ENCODE measurements around the gene CDH13. TPM values are rescaled to one million over a fixed set of nuclear protein-coding genes. Genes with fewer than 3 reads are reported as not detected.

The CDH13 gene
- total and polyA plus RNA-seq, 2 of the 8 experiments (the other 6 are each of a cell fraction or from before 2014, with no cell fraction given): 2.3 to 2.4 TPM

- TF ChIP-seq CHD7 (IDR thresholded peaks at IDR 0.05; ENCODE audit: insufficient replicate concordance, low read length) (no peak), POLR2AphosphoS5 (IDR thresholded peaks at IDR 0.05; ENCODE audit: low read depth, low read length) (no peak), EZH2 (IDR thresholded peaks at IDR 0.05; ENCODE audit: low read depth, low read length, severe bottlenecking) (no peak), SIX5 (IDR thresholded peaks at IDR 0.05; ENCODE audit: low read depth, low read length) (no peak), RFX5 (IDR thresholded peaks at IDR 0.05; ENCODE audit: borderline replicate concordance, low read depth, low read length) (no peak), CHD1 (IDR thresholded peaks at IDR 0.05; ENCODE audit: low read depth, low read length) (no peak), ASH2L (IDR thresholded peaks at IDR 0.05; ENCODE audit: low read length) (no peak), BCL11A (IDR thresholded peaks at IDR 0.05; ENCODE audit: low read depth in 2 of 2, low read length in 2 of 2) (no peak)
Measured at GRCh38 chr16:83307594-83307992, 680.8 kb downstream of the CDH13 start (continued).
